WTC11 (cell line): ENCODE data around the gene CXorf65. TPM values are rescaled to one million over a fixed set of nuclear protein-coding genes. Genes with fewer than 3 reads are reported as not detected.

ENCODE experiments used
- ATAC-seq: fragments of 200-7000 bp; cut with Tn5 transposase; 2 replicates; pipeline ENCODE4 v1.10.0; 2021; ENCODE audit warnings: mild to moderate bottlenecking, moderate library complexity
- CTCF ChIA-PET: fragments of 300-600 bp; sonication (Branson Sonifier 250); formaldehyde crosslinking; loops from one replicate; lab custom pipeline; 2021; ENCODE audit warnings: antibody characterized with exemption; lab: Charles Lee
- POLR2A ChIA-PET: fragments of 350-600 bp; sonication (Branson Sonifier 250); formaldehyde crosslinking; loops from one replicate; lab custom pipeline; 2021; ENCODE audit warnings: antibody characterized with exemption; lab: Charles Lee
- DNase-seq: peaks from one replicate; pipeline ENCODE4 v3.0.0; 2021; ENCODE audit warnings: low spot score
- H3K27ac Mint-ChIP-seq: 2 replicates; pipeline ENCODE4 v1.8.0; 2021; ENCODE audit warnings: mixed read lengths
- H3K27me3 Mint-ChIP-seq: 2 replicates; pipeline ENCODE4 v1.8.0; 2021; ENCODE audit warnings: low read depth, mild to moderate bottlenecking, moderate library complexity, mixed read lengths
- H3K36me3 Mint-ChIP-seq: 2 replicates; pipeline ENCODE4 v1.8.0; 2021; ENCODE audit warnings: mixed read lengths
- H3K4me1 Mint-ChIP-seq: 2 replicates; pipeline ENCODE4 v1.8.0; 2022; ENCODE audit warnings: mixed read lengths
- H3K4me3 Mint-ChIP-seq: 2 replicates; pipeline ENCODE4 v1.8.0; 2021; ENCODE audit warnings: mild to moderate bottlenecking, moderate library complexity, mixed read lengths
- H3K9me3 Mint-ChIP-seq: 2 replicates; pipeline ENCODE4 v1.8.0; 2021; ENCODE audit warnings: mixed read lengths
- AR ChIP-seq: fragments of 250-450 bp; sonication (Bioruptor Pico); IDR thresholded peaks from 2 replicates; pipeline ENCODE4 v1.9.0; 2021; ENCODE audit warnings: mild to moderate bottlenecking
- ATF3 ChIP-seq: sonication (generic); formaldehyde crosslinking; conservative IDR thresholded peaks from 2 replicates; pipeline ENCODE4 v1.8.1; 2022; ENCODE audit warnings: mild to moderate bottlenecking, missing genetic modification reagents
- CTCF ChIP-seq: fragments of 200-600 bp; IDR thresholded peaks from 2 replicates; pipeline ENCODE4 v1.8.0; 2022; ENCODE audit warnings: antibody characterized with exemption
- FOXP1 ChIP-seq: sonication (generic); formaldehyde crosslinking; IDR thresholded peaks from 2 replicates; pipeline ENCODE4 v1.8.0; 2022; ENCODE audit warnings: missing genetic modification reagents, mild to moderate bottlenecking, moderate library complexity, borderline replicate concordance
- NFATC4 ChIP-seq: fragments of 250-450 bp; sonication (Bioruptor Pico); IDR thresholded peaks from 2 replicates; pipeline ENCODE4 v1.9.0; 2021; ENCODE audit warnings: mild to moderate bottlenecking
- NFYB ChIP-seq: sonication (generic); formaldehyde crosslinking; conservative IDR thresholded peaks from 2 replicates; pipeline ENCODE4 v1.8.0; 2022; ENCODE audit warnings: low read depth, missing genetic modification reagents
- SMAD4 ChIP-seq: sonication (generic); formaldehyde crosslinking; IDR thresholded peaks from 2 replicates; pipeline ENCODE4 v1.8.0; 2022; ENCODE audit warnings: mild to moderate bottlenecking, missing genetic modification reagents
- SOX15 ChIP-seq: fragments of 250-450 bp; sonication (Bioruptor Pico); IDR thresholded peaks from 2 replicates; pipeline ENCODE4 v1.9.0; 2021; ENCODE audit warnings: mild to moderate bottlenecking
- TEAD1 ChIP-seq: sonication (generic); formaldehyde crosslinking; IDR thresholded peaks from 2 replicates; pipeline ENCODE4 v1.8.0; 2022; ENCODE audit warnings: mild to moderate bottlenecking, missing genetic modification reagents
- ZNF317 ChIP-seq: sonication (generic); formaldehyde crosslinking; IDR thresholded peaks from 2 replicates; pipeline ENCODE4 v1.8.1; 2023; ENCODE audit warnings: low read depth, mild to moderate bottlenecking, moderate library complexity, missing genetic modification reagents, borderline replicate concordance
- ZNF671 ChIP-seq: fragments of 250-450 bp; sonication (Bioruptor Pico); IDR thresholded peaks from 2 replicates; pipeline ENCODE4 v1.8.0; 2021; ENCODE audit warnings: mild to moderate bottlenecking
- total RNA-seq: library from RNA; stranded (reverse); gene quantifications from 3 replicates; pipeline ENCODE4 v1.2.3, GENCODE V29; 2021
- TF ChIP-seq, protein P1 (sequence below): sonication (generic); formaldehyde crosslinking; IDR thresholded peaks from 2 replicates; pipeline ENCODE4 v1.8.1; 2022; ENCODE audit warnings: missing genetic modification reagents, borderline replicate concordance
- TF ChIP-seq, protein P2 (sequence below): fragments of 250-450 bp; sonication (Bioruptor Pico); IDR thresholded peaks from 2 replicates; pipeline ENCODE4 v2.1.2; 2022; ENCODE audit warnings: mild to moderate bottlenecking, moderate library complexity
- TF ChIP-seq, protein P3 (sequence below): sonication (generic); formaldehyde crosslinking; conservative IDR thresholded peaks from 2 replicates; pipeline ENCODE4 v1.8.1; 2023; ENCODE audit warnings: mild to moderate bottlenecking, low read depth, missing genetic modification reagents, moderate library complexity
- TF ChIP-seq, protein P4 (sequence below): sonication (generic); formaldehyde crosslinking; IDR thresholded peaks from 2 replicates; pipeline ENCODE4 v1.8.1; 2022; ENCODE audit warnings: mild to moderate bottlenecking, missing genetic modification reagents, moderate library complexity, borderline replicate concordance
- TF ChIP-seq, protein P5 (sequence below): sonication (generic); formaldehyde crosslinking; IDR thresholded peaks from 2 replicates; pipeline ENCODE4 v1.8.0; 2023; ENCODE audit warnings: mild to moderate bottlenecking, missing genetic modification reagents
- TF ChIP-seq, protein P6 (sequence below): sonication (generic); formaldehyde crosslinking; IDR thresholded peaks from 2 replicates; pipeline ENCODE4 v1.8.0; 2022; ENCODE audit warnings: mild to moderate bottlenecking, missing genetic modification reagents

Gene CXorf65
- total RNA-seq, 1 experiment from 2014 or later, result not detected

DNA sequence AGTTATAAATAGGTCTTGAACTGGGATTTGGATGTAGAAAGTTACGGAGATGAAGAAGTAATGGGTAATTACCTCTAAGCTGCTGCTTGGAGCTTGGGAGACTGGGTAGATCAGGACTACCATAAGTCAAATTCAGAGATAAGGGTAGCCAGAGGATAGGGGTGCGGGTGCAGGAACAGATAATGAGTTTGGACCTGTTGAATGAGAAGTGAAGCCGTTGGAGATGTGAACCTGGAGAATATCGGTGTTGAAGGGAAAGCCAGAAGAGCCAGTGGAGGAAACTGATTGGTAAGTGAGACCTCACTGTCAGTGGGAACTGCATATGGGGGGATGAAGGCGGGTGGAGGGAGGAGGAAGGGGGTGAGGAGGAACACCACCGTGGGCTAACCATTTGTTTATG, 11.5 kb downstream of the CXorf65 start:
- Mint-ChIP-seq H3K27me3 (no peaks in the 10 kb centered on the region; the same call in 1 of the 2 replicates), H3K36me3 (no peaks in the 10 kb centered on the region), H3K4me1 (peaks cover 36% of the 10 kb centered on the region), H3K27ac (peak overlapping the region; percentile 39; the same call in 1 of the 2 replicates), H3K9me3 (no peaks in the 10 kb centered on the region), H3K4me3 (peak overlapping the region; percentile 99)
- POLR2A ChIA-PET, result interaction anchor here (0.6 kb wide), 1 partner anchor 87 kb away, joined by 3 read pairs; no protein-coding TSS in a partner anchor
- TF ChIP-seq NFYB (no peak), FOXP1 (CRISPR knock-in tag) (no peak), SOX15 (CRISPR knock-in tag) (no peak), NFATC4 (CRISPR knock-in tag) (no peak), ZNF671 (CRISPR knock-in tag) (no peak), AR (CRISPR knock-in tag) (no peak), CTCF (no peak), ZNF317 (CRISPR knock-in tag) (no peak), TEAD1 (CRISPR knock-in tag) (no peak), SMAD4 (CRISPR knock-in tag) (no peak), ATF3 (CRISPR knock-in tag) (no peak)
- TF ChIP-seq, protein P1, sequence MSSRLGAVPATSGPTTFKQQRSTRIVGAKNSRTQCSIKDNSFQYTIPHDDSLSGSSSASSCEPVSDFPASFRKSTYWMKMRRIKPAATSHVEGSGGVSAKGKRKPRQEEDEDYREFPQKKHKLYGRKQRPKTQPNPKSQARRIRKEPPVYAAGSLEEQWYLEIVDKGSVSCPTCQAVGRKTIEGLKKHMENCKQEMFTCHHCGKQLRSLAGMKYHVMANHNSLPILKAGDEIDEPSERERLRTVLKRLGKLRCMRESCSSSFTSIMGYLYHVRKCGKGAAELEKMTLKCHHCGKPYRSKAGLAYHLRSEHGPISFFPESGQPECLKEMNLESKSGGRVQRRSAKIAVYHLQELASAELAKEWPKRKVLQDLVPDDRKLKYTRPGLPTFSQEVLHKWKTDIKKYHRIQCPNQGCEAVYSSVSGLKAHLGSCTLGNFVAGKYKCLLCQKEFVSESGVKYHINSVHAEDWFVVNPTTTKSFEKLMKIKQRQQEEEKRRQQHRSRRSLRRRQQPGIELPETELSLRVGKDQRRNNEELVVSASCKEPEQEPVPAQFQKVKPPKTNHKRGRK (CRISPR knock-in tag), result no peak
- TF ChIP-seq, protein P2, sequence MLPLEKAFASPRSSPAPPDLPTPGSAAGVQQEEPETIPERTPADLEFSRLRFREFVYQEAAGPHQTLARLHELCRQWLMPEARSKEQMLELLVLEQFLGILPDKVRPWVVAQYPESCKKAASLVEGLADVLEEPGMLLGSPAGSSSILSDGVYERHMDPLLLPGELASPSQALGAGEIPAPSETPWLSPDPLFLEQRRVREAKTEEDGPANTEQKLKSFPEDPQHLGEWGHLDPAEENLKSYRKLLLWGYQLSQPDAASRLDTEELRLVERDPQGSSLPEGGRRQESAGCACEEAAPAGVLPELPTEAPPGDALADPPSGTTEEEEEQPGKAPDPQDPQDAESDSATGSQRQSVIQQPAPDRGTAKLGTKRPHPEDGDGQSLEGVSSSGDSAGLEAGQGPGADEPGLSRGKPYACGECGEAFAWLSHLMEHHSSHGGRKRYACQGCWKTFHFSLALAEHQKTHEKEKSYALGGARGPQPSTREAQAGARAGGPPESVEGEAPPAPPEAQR (CRISPR knock-in tag), result no peak
- TF ChIP-seq, protein P3, sequence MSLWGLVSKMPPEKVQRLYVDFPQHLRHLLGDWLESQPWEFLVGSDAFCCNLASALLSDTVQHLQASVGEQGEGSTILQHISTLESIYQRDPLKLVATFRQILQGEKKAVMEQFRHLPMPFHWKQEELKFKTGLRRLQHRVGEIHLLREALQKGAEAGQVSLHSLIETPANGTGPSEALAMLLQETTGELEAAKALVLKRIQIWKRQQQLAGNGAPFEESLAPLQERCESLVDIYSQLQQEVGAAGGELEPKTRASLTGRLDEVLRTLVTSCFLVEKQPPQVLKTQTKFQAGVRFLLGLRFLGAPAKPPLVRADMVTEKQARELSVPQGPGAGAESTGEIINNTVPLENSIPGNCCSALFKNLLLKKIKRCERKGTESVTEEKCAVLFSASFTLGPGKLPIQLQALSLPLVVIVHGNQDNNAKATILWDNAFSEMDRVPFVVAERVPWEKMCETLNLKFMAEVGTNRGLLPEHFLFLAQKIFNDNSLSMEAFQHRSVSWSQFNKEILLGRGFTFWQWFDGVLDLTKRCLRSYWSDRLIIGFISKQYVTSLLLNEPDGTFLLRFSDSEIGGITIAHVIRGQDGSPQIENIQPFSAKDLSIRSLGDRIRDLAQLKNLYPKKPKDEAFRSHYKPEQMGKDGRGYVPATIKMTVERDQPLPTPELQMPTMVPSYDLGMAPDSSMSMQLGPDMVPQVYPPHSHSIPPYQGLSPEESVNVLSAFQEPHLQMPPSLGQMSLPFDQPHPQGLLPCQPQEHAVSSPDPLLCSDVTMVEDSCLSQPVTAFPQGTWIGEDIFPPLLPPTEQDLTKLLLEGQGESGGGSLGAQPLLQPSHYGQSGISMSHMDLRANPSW (CRISPR knock-in tag), result no peak
- TF ChIP-seq, protein P4, sequence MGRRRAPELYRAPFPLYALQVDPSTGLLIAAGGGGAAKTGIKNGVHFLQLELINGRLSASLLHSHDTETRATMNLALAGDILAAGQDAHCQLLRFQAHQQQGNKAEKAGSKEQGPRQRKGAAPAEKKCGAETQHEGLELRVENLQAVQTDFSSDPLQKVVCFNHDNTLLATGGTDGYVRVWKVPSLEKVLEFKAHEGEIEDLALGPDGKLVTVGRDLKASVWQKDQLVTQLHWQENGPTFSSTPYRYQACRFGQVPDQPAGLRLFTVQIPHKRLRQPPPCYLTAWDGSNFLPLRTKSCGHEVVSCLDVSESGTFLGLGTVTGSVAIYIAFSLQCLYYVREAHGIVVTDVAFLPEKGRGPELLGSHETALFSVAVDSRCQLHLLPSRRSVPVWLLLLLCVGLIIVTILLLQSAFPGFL (CRISPR knock-in tag), result no peak
- TF ChIP-seq, protein P5, sequence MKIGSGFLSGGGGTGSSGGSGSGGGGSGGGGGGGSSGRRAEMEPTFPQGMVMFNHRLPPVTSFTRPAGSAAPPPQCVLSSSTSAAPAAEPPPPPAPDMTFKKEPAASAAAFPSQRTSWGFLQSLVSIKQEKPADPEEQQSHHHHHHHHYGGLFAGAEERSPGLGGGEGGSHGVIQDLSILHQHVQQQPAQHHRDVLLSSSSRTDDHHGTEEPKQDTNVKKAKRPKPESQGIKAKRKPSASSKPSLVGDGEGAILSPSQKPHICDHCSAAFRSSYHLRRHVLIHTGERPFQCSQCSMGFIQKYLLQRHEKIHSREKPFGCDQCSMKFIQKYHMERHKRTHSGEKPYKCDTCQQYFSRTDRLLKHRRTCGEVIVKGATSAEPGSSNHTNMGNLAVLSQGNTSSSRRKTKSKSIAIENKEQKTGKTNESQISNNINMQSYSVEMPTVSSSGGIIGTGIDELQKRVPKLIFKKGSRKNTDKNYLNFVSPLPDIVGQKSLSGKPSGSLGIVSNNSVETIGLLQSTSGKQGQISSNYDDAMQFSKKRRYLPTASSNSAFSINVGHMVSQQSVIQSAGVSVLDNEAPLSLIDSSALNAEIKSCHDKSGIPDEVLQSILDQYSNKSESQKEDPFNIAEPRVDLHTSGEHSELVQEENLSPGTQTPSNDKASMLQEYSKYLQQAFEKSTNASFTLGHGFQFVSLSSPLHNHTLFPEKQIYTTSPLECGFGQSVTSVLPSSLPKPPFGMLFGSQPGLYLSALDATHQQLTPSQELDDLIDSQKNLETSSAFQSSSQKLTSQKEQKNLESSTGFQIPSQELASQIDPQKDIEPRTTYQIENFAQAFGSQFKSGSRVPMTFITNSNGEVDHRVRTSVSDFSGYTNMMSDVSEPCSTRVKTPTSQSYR (CRISPR knock-in tag), result no peak
- TF ChIP-seq, protein P6, sequence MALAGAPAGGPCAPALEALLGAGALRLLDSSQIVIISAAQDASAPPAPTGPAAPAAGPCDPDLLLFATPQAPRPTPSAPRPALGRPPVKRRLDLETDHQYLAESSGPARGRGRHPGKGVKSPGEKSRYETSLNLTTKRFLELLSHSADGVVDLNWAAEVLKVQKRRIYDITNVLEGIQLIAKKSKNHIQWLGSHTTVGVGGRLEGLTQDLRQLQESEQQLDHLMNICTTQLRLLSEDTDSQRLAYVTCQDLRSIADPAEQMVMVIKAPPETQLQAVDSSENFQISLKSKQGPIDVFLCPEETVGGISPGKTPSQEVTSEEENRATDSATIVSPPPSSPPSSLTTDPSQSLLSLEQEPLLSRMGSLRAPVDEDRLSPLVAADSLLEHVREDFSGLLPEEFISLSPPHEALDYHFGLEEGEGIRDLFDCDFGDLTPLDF, result no peak
- no peak for ATAC-seq
- CTCF ChIA-PET, result no interaction called here
- DNase-seq, result no peak
